GM12801 (cell line): ENCODE measurements around the gene LZTS2.

Source experiments
- TF ChIP-seq, protein P1 (sequence below): IDR thresholded peaks from one replicate; pipeline ENCODE4 v1.5.1; 2011; ENCODE audit warnings: control low read depth; ENCODE audit not compliant: insufficient read length; ENCODE audit errors: extremely low read depth

Gene LZTS2

DNA sequence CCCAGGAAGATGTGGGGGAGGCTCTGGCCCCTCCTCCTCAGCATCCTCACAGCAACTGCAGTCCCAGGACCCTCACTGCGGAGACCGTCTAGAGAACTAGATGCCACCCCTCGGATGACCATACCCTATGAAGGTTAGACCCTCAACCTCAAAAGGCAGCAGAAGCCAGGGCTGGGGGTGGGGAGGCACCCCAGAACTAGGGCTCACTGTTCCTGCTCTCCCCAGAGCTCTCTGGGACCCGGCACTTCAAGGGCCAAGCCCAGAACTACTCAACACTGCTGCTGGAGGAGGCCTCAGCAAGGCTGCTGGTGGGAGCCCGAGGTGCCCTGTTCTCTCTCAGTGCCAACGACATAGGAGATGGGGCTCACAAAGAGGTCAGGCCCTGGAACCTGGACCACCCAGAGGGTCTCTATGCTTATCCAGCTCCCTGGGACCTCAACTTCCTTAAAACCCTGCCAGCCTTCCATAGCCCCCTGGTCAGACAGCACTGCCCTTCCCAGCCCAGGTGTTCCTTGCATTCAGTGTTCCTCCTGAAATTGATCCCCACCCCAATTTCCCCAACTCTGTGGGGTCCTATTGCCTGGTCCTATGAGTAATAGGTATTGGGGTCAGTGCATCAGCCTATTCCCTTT lies 26.6 kb upstream of the LZTS2 start:
- TF ChIP-seq, protein P1, sequence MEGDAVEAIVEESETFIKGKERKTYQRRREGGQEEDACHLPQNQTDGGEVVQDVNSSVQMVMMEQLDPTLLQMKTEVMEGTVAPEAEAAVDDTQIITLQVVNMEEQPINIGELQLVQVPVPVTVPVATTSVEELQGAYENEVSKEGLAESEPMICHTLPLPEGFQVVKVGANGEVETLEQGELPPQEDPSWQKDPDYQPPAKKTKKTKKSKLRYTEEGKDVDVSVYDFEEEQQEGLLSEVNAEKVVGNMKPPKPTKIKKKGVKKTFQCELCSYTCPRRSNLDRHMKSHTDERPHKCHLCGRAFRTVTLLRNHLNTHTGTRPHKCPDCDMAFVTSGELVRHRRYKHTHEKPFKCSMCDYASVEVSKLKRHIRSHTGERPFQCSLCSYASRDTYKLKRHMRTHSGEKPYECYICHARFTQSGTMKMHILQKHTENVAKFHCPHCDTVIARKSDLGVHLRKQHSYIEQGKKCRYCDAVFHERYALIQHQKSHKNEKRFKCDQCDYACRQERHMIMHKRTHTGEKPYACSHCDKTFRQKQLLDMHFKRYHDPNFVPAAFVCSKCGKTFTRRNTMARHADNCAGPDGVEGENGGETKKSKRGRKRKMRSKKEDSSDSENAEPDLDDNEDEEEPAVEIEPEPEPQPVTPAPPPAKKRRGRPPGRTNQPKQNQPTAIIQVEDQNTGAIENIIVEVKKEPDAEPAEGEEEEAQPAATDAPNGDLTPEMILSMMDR, result no peak

DNA sequence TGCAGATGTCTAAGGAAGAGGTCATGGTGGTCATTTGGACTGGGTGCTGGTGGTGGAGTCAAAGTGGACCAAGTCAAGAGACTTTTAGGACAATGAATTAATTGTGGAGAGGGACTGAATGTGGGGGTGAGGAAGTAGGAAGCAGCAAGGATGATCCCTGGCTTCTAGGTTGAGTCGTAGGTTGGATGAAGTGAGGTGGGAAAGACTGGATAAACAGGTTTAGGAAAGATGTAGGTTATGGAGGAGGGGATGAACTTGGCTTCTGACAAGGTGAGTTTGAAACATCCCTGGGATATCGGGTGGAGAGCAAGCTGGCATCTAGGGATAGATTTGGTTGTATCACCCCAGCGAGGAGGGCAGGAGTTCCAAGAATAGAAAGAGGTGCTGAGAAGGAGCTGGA lies 22.7 kb upstream of the LZTS2 start:
- TF ChIP-seq, protein P1, result no peak

DNA sequence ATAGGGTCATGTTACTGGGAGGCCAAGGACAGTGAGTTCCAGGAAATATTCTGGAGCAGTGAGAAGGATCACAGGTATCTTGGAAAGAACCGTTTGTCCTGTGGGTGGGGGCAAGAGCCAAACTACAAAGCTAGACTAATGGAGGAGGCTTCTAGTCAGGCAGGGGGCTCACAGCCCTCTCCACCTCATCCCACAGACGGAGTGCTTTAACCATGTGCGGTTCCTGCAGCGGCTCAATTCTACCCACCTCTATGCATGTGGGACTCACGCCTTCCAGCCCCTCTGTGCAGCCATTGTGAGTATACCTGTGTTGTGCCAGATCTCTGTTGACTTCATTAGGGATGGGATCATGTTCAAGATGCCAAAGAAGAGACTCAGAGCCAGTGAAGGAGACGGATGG lies 22.2 kb upstream of the LZTS2 start:
- TF ChIP-seq, protein P1, result no peak

DNA sequence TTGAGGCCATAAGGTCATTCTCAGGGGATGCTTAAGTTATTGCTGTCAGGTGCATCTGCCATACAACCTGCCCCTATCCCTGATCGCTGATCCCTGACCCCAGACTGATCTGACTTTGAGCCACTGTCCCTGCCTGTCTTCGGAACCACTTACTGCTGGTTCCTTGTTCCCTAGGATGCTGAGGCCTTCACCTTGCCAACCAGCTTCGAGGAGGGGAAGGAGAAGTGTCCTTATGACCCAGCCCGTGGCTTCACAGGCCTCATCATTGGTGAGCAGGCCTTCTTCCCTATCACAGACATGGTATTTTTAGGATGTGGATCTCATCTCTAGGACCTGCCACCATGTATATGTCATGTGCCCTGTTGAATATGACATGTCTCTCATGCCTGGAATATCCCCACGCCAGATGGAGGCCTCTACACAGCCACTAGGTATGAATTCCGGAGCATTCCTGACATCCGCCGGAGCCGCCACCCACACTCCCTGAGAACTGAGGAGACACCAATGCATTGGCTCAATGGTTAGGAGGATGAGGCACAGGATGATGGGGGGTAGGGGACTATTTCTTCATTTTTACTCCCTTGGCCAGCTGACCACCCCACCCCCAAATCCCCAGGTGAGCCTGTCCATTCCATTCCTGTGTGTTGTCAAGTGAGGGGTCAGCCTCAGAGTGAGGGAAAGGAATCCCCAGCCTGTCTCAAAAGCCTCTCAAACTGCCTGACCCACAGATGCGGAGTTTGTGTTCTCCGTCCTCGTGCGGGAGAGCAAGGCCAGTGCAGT lies 21.3 kb upstream of the LZTS2 start:
- TF ChIP-seq, protein P1, result no peak

DNA sequence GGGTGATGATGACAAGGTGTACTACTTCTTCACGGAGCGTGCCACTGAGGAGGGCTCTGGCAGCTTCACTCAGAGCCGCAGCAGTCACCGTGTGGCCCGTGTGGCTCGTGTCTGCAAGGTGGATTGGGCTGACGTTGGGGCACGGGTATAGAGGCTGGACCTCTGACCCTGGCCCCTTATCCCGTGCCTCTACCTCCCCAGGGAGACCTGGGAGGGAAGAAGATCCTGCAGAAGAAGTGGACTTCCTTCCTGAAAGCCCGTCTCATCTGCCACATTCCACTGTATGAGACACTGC lies 20.8 kb upstream of the LZTS2 start:
- TF ChIP-seq, protein P1, result no peak

DNA sequence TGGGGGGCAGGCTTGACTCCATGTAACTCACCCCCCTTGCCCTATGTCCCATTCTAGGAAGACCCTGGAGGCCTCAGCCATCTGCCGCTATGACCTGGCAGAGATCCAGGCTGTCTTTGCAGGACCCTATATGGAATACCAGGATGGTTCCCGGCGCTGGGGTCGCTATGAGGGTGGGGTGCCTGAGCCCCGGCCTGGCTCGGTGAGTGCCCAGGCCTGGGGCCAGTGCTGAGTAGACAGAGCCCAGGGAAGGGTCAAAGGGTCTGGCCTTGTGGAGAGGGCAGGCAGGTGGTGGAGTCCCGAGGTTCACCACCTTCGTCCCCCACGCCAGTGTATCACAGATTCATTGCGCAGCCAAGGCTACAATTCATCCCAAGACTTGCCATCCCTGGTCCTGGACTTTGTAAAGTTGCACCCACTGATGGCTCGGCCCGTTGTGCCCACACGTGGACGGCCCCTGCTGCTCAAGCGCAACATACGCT lies 19.8 kb upstream of the LZTS2 start:
- TF ChIP-seq, protein P1, result no peak

DNA sequence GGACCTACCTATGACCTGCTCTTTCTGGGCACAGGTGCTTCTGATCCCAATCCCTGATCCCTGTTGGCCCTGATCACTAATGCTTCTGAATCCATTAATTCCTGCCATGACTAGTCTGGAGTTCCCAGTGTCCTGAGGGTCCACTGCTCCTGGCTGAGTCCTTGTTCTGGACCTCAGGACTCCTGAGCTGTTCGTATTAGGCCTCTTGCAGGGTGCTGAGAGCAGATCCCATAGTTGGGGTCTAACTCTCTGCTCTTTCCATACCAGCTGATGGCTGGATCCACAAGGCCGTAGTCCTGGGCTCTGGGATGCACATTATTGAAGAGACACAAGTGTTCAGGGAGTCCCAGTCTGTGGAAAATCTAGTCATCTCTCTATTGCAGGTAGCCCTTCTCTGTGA lies 19.3 kb upstream of the LZTS2 start:
- TF ChIP-seq, protein P1, result no peak
